OCI-LY1 (cell line): Measurements from ENCODE around the gene SLAMF8.

Source experiments
- H2AFZ ChIP-seq: fragments of 200-600 bp; sonication (generic), shearing (Covaris generic); 2 replicates; pipeline ENCODE4 v1.6.0; 2014; ENCODE audit warnings: antibody characterized with exemption, mild to moderate bottlenecking, low read length
- H3F3A ChIP-seq: fragments of 200-600 bp; sonication (generic), shearing (Covaris generic); 2 replicates; pipeline ENCODE4 v1.6.0; 2014; ENCODE audit warnings: mild to moderate bottlenecking, antibody characterized with exemption, low read length, moderate library complexity; ENCODE audit not compliant: insufficient read depth
- H3K27ac ChIP-seq: fragments of 200-600 bp; sonication (generic); 2 replicates; pipeline ENCODE4 v1.5.1; 2014; ENCODE audit warnings: low read length, mixed run types, mild to moderate bottlenecking, low read depth; ENCODE audit not compliant: poor library complexity, severe bottlenecking
- H3K27me3 ChIP-seq: fragments of 200-600 bp; sonication (generic); 2 replicates; pipeline ENCODE4 v1.6.0; 2014; ENCODE audit warnings: antibody characterized with exemption, mild to moderate bottlenecking, low read length, moderate library complexity; ENCODE audit not compliant: insufficient read depth
- H3K36me3 ChIP-seq: fragments of 200-600 bp; sonication (generic); 2 replicates; pipeline ENCODE4 v1.6.1; 2014; ENCODE audit warnings: mild to moderate bottlenecking, antibody characterized with exemption, low read length, moderate library complexity, mixed read lengths; ENCODE audit not compliant: insufficient read depth
- H3K4me1 ChIP-seq: fragments of 200-600 bp; sonication (generic); 2 replicates; pipeline ENCODE4 v1.5.1; 2014; ENCODE audit warnings: mild to moderate bottlenecking, low read length, moderate library complexity; ENCODE audit not compliant: insufficient read depth, severe bottlenecking
- H3K4me2 ChIP-seq: fragments of 200-600 bp; sonication (generic), shearing (Covaris generic); 2 replicates; pipeline ENCODE4 v1.6.1; 2014; ENCODE audit warnings: low read length
- H3K4me3 ChIP-seq: fragments of 200-600 bp; sonication (generic); 2 replicates; pipeline ENCODE4 v1.5.1; 2014; ENCODE audit warnings: low read length, low read depth, mild to moderate bottlenecking, mixed read lengths; ENCODE audit not compliant: poor library complexity, severe bottlenecking
- H3K79me2 ChIP-seq: fragments of 200-600 bp; shearing (Covaris generic); 2 replicates; pipeline ENCODE4 v1.6.1; 2016; ENCODE audit warnings: mixed run types, low read length, mixed read lengths; ENCODE audit not compliant: insufficient read depth
- H3K9ac ChIP-seq: fragments of 200-600 bp; sonication (generic), shearing (Covaris generic); 2 replicates; pipeline ENCODE4 v1.6.1; 2014; ENCODE audit warnings: mild to moderate bottlenecking, low read length, mixed read lengths
- H3K9me2 ChIP-seq: fragments of 200-600 bp; sonication (generic), shearing (Covaris generic); 2 replicates; pipeline ENCODE4 v1.6.1; 2014; ENCODE audit warnings: low read depth, mild to moderate bottlenecking, low read length, mixed read lengths
- H3K9me3 ChIP-seq: fragments of 200-600 bp; shearing (Covaris generic); 2 replicates; pipeline ENCODE4 v1.6.1; 2014; ENCODE audit warnings: low read length, mixed read lengths
- H4K20me1 ChIP-seq: fragments of 200-600 bp; sonication (generic), shearing (Covaris generic); 2 replicates; pipeline ENCODE4 v1.6.0; 2016; ENCODE audit warnings: mild to moderate bottlenecking, low read length; ENCODE audit not compliant: insufficient read depth
- CTCF ChIP-seq: fragments of 200-600 bp; sonication (generic), shearing (Covaris generic); IDR thresholded peaks from 2 replicates; pipeline ENCODE4 v1.5.1; 2017; ENCODE audit warnings: mild to moderate bottlenecking, antibody characterized with exemption, low read length, moderate library complexity, mixed read lengths
- EZH2 ChIP-seq: fragments of 200-600 bp; sonication (generic), shearing (Covaris generic); IDR thresholded peaks from 2 replicates; pipeline ENCODE4 v1.8.0; 2017; ENCODE audit warnings: borderline replicate concordance, mixed run types, mild to moderate bottlenecking, antibody characterized with exemption, low read length, moderate library complexity, mixed read lengths

The SLAMF8 gene

GRCh38 chr1:159864262-159864661 lies 37.6 kb downstream of the SLAMF8 start:
- H3F3A ChIP-seq = no peaks in the 10 kb centered on the region
- no peaks in the 10 kb centered on the region for H3K9me2 ChIP-seq
- H3K27me3 ChIP-seq = no peaks in the 10 kb centered on the region
- H4K20me1 ChIP-seq = no peaks in the 10 kb centered on the region
- no peak overlapping the region for H2AFZ ChIP-seq
- TF ChIP-seq CTCF (no peak), EZH2 (no peak)
- H3K27ac ChIP-seq = no peak overlapping the region
- no peak overlapping the region for H3K4me3 ChIP-seq
- no peaks in the 10 kb centered on the region for H3K4me1 ChIP-seq
- H3K36me3 ChIP-seq = no peaks in the 10 kb centered on the region
- no peaks in the 10 kb centered on the region for H3K79me2 ChIP-seq
- no peaks in the 10 kb centered on the region for H3K9me3 ChIP-seq
- no peak overlapping the region for H3K4me2 ChIP-seq
- H3K9ac ChIP-seq = no peak overlapping the region

- Histone ChIP-seq H3K9me3 (no peaks in the 10 kb centered on the region), H3K27ac (no peak overlapping the region), H3K27me3 (no peaks in the 10 kb centered on the region; the same call in 1 of the 2 replicates), H3K9me2 (no peaks in the 10 kb centered on the region), H3K4me1 (no peaks in the 10 kb centered on the region), H4K20me1 (no peaks in the 10 kb centered on the region), H3K4me2 (no peak overlapping the region), H3K4me3 (no peak overlapping the region), H3F3A (no peaks in the 10 kb centered on the region), H3K36me3 (no peaks in the 10 kb centered on the region), H3K79me2 (no peaks in the 10 kb centered on the region), H2AFZ (no peak overlapping the region), H3K9ac (no peak overlapping the region)
- TF ChIP-seq CTCF = no peak
- no peak for TF ChIP-seq EZH2
Observed at GRCh38 chr1:159866066-159866465, 39.4 kb downstream of the SLAMF8 start.

DNA sequence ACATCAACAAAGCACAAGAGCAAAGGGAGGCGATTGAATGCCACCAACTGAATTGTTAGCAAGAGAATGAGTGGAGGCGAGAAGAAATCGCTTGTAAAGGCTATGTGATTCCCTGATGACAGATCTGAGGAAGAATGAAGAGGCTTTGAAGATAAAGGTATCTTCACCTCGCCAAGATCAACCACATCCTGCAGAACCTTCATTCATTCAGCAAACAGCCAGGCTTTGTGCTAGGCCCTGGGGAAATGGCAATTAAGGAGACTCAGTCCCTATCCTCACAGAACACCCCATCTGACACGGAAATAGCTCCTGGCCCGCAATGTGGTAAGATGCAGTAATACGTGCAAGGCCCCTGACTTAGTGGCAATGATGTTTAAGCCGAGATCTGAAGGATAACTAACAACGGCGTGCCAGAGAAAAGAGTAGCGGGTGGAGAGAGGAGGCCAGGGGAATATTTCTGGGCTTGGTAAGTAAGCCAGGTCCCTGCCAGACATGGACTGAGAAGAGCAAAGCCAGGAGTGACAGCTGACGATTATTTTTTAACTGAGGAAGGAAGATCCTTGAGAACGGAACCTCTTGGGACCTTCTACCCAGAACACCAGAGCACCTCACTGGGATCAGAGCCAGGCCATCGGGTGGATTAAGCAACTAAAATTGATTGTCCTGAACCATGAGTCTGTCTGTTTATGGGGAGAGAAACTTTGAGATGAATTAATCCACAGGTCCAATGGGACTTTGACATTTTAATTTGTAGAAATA lies 40.4 kb downstream of the SLAMF8 start:
- Histone ChIP-seq H3K9me3 (no peaks in the 10 kb centered on the region), H3K4me2 (no peak overlapping the region), H3K9me2 (no peaks in the 10 kb centered on the region), H3K4me3 (no peak overlapping the region), H3K79me2 (no peaks in the 10 kb centered on the region), H3K9ac (no peak overlapping the region), H3K27me3 (no peaks in the 10 kb centered on the region; the same call in 1 of the 2 replicates), H3K4me1 (no peaks in the 10 kb centered on the region), H4K20me1 (no peaks in the 10 kb centered on the region), H2AFZ (no peak overlapping the region), H3K27ac (no peak overlapping the region), H3F3A (no peaks in the 10 kb centered on the region), H3K36me3 (no peaks in the 10 kb centered on the region)
- TF ChIP-seq CTCF = no peak
- no peak for TF ChIP-seq EZH2
